ENCODE results near the gene CDR2L.

DNA sequence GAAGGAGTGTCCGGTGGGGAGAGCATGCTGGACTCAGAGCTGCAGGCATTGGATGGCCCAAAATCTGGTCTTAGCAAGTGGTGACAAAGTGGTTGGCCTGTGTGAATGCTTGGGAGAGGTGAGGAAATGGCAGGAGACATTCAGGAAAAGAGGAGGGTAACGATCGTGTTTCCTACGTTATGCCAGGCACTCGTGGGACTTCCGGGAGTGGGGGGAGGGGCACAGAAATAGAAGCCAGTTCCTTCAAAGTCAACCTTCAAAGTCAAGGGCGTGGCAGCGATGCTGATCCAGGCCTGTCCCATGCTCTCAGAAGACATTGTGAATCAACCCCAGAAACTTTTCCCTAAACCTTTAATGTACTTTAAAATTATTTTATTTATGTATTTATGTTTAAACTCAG, 47.9 kb upstream of the CDR2L start:
- TF ChIP-seq, protein P1, sequence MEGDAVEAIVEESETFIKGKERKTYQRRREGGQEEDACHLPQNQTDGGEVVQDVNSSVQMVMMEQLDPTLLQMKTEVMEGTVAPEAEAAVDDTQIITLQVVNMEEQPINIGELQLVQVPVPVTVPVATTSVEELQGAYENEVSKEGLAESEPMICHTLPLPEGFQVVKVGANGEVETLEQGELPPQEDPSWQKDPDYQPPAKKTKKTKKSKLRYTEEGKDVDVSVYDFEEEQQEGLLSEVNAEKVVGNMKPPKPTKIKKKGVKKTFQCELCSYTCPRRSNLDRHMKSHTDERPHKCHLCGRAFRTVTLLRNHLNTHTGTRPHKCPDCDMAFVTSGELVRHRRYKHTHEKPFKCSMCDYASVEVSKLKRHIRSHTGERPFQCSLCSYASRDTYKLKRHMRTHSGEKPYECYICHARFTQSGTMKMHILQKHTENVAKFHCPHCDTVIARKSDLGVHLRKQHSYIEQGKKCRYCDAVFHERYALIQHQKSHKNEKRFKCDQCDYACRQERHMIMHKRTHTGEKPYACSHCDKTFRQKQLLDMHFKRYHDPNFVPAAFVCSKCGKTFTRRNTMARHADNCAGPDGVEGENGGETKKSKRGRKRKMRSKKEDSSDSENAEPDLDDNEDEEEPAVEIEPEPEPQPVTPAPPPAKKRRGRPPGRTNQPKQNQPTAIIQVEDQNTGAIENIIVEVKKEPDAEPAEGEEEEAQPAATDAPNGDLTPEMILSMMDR (IDR thresholded peaks at IDR 0.05) = no peak
- TF ChIP-seq, protein P2, sequence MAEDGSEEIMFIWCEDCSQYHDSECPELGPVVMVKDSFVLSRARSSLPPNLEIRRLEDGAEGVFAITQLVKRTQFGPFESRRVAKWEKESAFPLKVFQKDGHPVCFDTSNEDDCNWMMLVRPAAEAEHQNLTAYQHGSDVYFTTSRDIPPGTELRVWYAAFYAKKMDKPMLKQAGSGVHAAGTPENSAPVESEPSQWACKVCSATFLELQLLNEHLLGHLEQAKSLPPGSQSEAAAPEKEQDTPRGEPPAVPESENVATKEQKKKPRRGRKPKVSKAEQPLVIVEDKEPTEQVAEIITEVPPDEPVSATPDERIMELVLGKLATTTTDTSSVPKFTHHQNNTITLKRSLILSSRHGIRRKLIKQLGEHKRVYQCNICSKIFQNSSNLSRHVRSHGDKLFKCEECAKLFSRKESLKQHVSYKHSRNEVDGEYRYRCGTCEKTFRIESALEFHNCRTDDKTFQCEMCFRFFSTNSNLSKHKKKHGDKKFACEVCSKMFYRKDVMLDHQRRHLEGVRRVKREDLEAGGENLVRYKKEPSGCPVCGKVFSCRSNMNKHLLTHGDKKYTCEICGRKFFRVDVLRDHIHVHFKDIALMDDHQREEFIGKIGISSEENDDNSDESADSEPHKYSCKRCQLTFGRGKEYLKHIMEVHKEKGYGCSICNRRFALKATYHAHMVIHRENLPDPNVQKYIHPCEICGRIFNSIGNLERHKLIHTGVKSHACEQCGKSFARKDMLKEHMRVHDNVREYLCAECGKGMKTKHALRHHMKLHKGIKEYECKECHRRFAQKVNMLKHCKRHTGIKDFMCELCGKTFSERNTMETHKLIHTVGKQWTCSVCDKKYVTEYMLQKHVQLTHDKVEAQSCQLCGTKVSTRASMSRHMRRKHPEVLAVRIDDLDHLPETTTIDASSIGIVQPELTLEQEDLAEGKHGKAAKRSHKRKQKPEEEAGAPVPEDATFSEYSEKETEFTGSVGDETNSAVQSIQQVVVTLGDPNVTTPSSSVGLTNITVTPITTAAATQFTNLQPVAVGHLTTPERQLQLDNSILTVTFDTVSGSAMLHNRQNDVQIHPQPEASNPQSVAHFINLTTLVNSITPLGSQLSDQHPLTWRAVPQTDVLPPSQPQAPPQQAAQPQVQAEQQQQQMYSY (CRISPR knock-in tag; IDR thresholded peaks at IDR 0.05) = no peak
- TF ChIP-seq, protein P3, sequence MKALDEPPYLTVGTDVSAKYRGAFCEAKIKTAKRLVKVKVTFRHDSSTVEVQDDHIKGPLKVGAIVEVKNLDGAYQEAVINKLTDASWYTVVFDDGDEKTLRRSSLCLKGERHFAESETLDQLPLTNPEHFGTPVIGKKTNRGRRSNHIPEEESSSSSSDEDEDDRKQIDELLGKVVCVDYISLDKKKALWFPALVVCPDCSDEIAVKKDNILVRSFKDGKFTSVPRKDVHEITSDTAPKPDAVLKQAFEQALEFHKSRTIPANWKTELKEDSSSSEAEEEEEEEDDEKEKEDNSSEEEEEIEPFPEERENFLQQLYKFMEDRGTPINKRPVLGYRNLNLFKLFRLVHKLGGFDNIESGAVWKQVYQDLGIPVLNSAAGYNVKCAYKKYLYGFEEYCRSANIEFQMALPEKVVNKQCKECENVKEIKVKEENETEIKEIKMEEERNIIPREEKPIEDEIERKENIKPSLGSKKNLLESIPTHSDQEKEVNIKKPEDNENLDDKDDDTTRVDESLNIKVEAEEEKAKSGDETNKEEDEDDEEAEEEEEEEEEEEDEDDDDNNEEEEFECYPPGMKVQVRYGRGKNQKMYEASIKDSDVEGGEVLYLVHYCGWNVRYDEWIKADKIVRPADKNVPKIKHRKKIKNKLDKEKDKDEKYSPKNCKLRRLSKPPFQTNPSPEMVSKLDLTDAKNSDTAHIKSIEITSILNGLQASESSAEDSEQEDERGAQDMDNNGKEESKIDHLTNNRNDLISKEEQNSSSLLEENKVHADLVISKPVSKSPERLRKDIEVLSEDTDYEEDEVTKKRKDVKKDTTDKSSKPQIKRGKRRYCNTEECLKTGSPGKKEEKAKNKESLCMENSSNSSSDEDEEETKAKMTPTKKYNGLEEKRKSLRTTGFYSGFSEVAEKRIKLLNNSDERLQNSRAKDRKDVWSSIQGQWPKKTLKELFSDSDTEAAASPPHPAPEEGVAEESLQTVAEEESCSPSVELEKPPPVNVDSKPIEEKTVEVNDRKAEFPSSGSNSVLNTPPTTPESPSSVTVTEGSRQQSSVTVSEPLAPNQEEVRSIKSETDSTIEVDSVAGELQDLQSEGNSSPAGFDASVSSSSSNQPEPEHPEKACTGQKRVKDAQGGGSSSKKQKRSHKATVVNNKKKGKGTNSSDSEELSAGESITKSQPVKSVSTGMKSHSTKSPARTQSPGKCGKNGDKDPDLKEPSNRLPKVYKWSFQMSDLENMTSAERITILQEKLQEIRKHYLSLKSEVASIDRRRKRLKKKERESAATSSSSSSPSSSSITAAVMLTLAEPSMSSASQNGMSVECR (CRISPR knock-in tag; IDR thresholded peaks at IDR 0.05; ENCODE audit: borderline replicate concordance) = no peak

Measured in WTC11 (cell line).